Trophoblast cell (in vitro differentiated cells and primary cell): Measurements from ENCODE around the gene ABCC4.

Experiments
- DNase-seq, 2 donors: peaks; one replicate each; pipeline ENCODE4 v3.0.0-alpha.2; 2016
- H2AFZ ChIP-seq: 2 replicates; pipeline ENCODE4 v1.6.1; 2013; ENCODE audit warnings: low read length, moderate library complexity, mild to moderate bottlenecking; ENCODE audit not compliant: insufficient read depth, poor library complexity
- H2AK5ac ChIP-seq: 2 replicates; pipeline ENCODE4 v1.6.1; 2013; ENCODE audit warnings: mild to moderate bottlenecking, low read length
- H2BK120ac ChIP-seq: 2 replicates; pipeline ENCODE4 v1.6.1; 2013; ENCODE audit warnings: low read length, mild to moderate bottlenecking, moderate library complexity; ENCODE audit not compliant: insufficient read depth, poor library complexity
- H2BK12ac ChIP-seq: 2 replicates; pipeline ENCODE4 v1.6.1; 2013; ENCODE audit warnings: mild to moderate bottlenecking, low read length, moderate library complexity
- H2BK5ac ChIP-seq: 2 replicates; pipeline ENCODE4 v1.6.1; 2013; ENCODE audit warnings: low read length, low read depth, moderate library complexity, mild to moderate bottlenecking; ENCODE audit not compliant: poor library complexity
- H3K14ac ChIP-seq: 2 replicates; pipeline ENCODE4 v1.6.1; 2013; ENCODE audit warnings: mild to moderate bottlenecking, low read length
- H3K18ac ChIP-seq: 2 replicates; pipeline ENCODE4 v1.6.1; 2013; ENCODE audit warnings: mild to moderate bottlenecking, low read length
- H3K23ac ChIP-seq: 2 replicates; pipeline ENCODE4 v1.6.1; 2013; ENCODE audit warnings: low read length
- H3K27ac ChIP-seq: 2 replicates; pipeline ENCODE4 v1.5.1; 2013; ENCODE audit warnings: low read depth, mild to moderate bottlenecking, inconsistent platforms, low read length, moderate library complexity
- H3K27me3 ChIP-seq: 2 replicates; pipeline ENCODE4 v1.6.1; 2013; ENCODE audit warnings: inconsistent platforms, mild to moderate bottlenecking, low read length, moderate library complexity; ENCODE audit not compliant: insufficient read depth
- H3K36me3 ChIP-seq, 2 experiments: 1 replicate in 1 of 2; 2 replicates in 1 of 2; pipeline ENCODE4 v1.6.1; 2013; ENCODE audit warnings: low read length in 2 of 2, mild to moderate bottlenecking in 2 of 2, moderate library complexity in 1 of 2; ENCODE audit not compliant: insufficient read depth in 2 of 2, control insufficient read depth in 1 of 2
- H3K4ac ChIP-seq: 2 replicates; pipeline ENCODE4 v1.6.1; 2013; ENCODE audit warnings: low read depth, mild to moderate bottlenecking, low read length, moderate library complexity
- H3K4me1 ChIP-seq, 2 experiments: 1 replicate in 1 of 2; 2 replicates in 1 of 2; pipeline ENCODE4 v1.6.1; 2013; ENCODE audit warnings: low read length in 2 of 2, mild to moderate bottlenecking in 2 of 2, moderate library complexity in 1 of 2; ENCODE audit not compliant: insufficient read depth in 2 of 2, control insufficient read depth in 1 of 2
- H3K4me2 ChIP-seq: 2 replicates; pipeline ENCODE4 v1.6.1; 2013; ENCODE audit warnings: inconsistent platforms, mild to moderate bottlenecking, low read length, moderate library complexity
- H3K4me3 ChIP-seq: 2 replicates; pipeline ENCODE4 v1.5.1; 2013; ENCODE audit warnings: mild to moderate bottlenecking, low read depth, low read length, inconsistent platforms
- H3K79me1 ChIP-seq: one replicate; pipeline ENCODE4 v1.6.1; 2013; ENCODE audit warnings: low read length
- H3K79me2 ChIP-seq: 2 replicates; pipeline ENCODE4 v1.6.1; 2013; ENCODE audit warnings: low read length, mild to moderate bottlenecking; ENCODE audit not compliant: control insufficient read depth, insufficient read depth, poor library complexity
- H3K9ac ChIP-seq: 2 replicates; pipeline ENCODE4 v1.6.1; 2013; ENCODE audit warnings: mild to moderate bottlenecking, low read length
- H3K9me3 ChIP-seq: 2 replicates; pipeline ENCODE4 v1.6.1; 2013; ENCODE audit warnings: low read depth, mild to moderate bottlenecking, control low read depth, inconsistent platforms, low read length; ENCODE audit not compliant: insufficient read depth
- H4K12ac ChIP-seq: 2 replicates; pipeline ENCODE4 v1.6.1; 2013; ENCODE audit warnings: low read depth, mild to moderate bottlenecking, low read length, moderate library complexity
- H4K8ac ChIP-seq: 2 replicates; pipeline ENCODE4 v1.6.1; 2013; ENCODE audit warnings: low read depth, mild to moderate bottlenecking, low read length, moderate library complexity
- H4K91ac ChIP-seq: one replicate; pipeline ENCODE4 v1.6.1; 2013; ENCODE audit warnings: low read depth, mild to moderate bottlenecking, low read length, moderate library complexity
- WGBS: extraction: QIAGEN DNeasy Blood & Tissue Kit; methylation state at CpG from one replicate; pipeline ENCODE4 v1.1.7; 2013; ENCODE audit warnings: missing lambda C conversion rate; ENCODE audit not compliant: insufficient read length, insufficient coverage; ENCODE audit errors: extremely low coverage; 5-methylcytosine and 5-hydroxymethylcytosine counted together

Gene ABCC4

DNA sequence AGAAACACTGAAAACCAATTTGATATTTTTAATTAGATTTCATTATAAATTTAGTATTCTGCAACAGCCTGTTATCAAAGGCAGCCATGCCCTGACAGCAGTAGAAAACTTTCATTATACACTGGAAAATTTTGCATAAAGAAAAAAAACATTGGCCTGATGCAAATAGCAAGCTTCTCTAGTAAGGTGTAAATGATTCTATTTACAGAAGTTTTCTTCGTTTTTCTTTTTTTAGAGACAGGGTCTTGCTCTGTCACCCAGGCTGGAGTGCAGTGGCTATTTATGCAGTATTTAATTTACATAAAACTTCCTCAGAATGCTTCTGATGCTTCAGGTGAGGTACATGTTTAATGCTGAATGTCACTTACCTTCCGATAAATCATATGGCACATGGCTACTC lies 67.0 kb downstream of the ABCC4 start:
- no peaks in the 10 kb centered on the region for H3K79me1 ChIP-seq
- no peak overlapping the region for H3K18ac ChIP-seq
- H3K4me2 ChIP-seq: no peak overlapping the region
- H4K12ac ChIP-seq: no peak overlapping the region
- H3K9me3 ChIP-seq: no peaks in the 10 kb centered on the region
- H4K91ac ChIP-seq: no peak overlapping the region
- no peak overlapping the region for H3K4me3 ChIP-seq
- no peak overlapping the region for H2BK12ac ChIP-seq
- no peak overlapping the region for H2AFZ ChIP-seq
- no peak overlapping the region for H2BK5ac ChIP-seq
- H3K23ac ChIP-seq: no peak overlapping the region
- no peaks in the 10 kb centered on the region for H3K4me1 ChIP-seq
- no peak overlapping the region for H4K8ac ChIP-seq
- no peak for DNase-seq
- no CpG with 5 or more reads among the region's 2 CpGs for WGBS
- no peaks in the 10 kb centered on the region for H3K27me3 ChIP-seq
- no peak overlapping the region for H2AK5ac ChIP-seq
- H3K4ac ChIP-seq: no peak overlapping the region
- no peak overlapping the region for H3K27ac ChIP-seq
- no peaks in the 10 kb centered on the region for H3K79me2 ChIP-seq
- H2BK120ac ChIP-seq: no peak overlapping the region
- H3K36me3 ChIP-seq: no peaks in the 10 kb centered on the region
- no peak overlapping the region for H3K14ac ChIP-seq
- no peak overlapping the region for H3K9ac ChIP-seq

DNA sequence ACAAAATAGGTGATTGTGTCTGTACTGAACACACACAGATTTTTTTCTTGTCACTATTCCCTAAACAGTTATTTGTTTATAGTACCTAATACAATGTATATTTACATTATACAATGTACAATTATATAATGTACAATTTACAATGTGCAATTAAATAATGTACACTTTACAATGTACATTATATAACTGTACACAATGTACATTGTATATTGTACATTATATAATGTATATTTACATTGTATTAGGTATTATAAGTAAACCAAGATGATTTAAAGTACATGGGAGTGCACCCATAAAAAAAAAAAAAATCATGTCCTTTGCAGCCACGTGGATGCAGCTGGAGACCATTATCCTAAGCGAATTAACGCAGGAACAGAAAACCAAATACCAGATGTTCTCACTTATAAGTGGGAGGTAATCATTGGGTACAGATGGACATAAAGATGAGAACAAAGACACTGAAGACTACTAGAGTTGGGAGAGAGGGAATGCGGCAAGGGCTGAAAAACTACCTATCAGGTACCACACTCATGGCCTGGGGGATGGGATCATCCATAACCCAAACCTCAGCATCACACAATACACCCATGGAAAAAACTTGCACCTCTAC lies 68.1 kb downstream of the ABCC4 start:
- H3K4me1 ChIP-seq: no peaks in the 10 kb centered on the region
- no CpG with 5 or more reads among the region's 4 CpGs for WGBS
- no peak overlapping the region for H3K14ac ChIP-seq
- H3K36me3 ChIP-seq: no peaks in the 10 kb centered on the region
- H3K27me3 ChIP-seq: no peaks in the 10 kb centered on the region
- no peak overlapping the region for H2BK5ac ChIP-seq
- H3K4ac ChIP-seq: no peak overlapping the region
- no peak overlapping the region for H4K8ac ChIP-seq
- no peak overlapping the region for H3K18ac ChIP-seq
- no peak overlapping the region for H3K4me2 ChIP-seq
- H3K27ac ChIP-seq: no peak overlapping the region
- no peak overlapping the region for H2AK5ac ChIP-seq
- no peak for DNase-seq
- no peak overlapping the region for H2AFZ ChIP-seq
- no peak overlapping the region for H4K91ac ChIP-seq
- no peak overlapping the region for H3K9ac ChIP-seq
- H3K4me3 ChIP-seq: no peak overlapping the region
- no peak overlapping the region for H2BK120ac ChIP-seq
- no peak overlapping the region for H3K23ac ChIP-seq
- no peak overlapping the region for H2BK12ac ChIP-seq
- no peaks in the 10 kb centered on the region for H3K79me2 ChIP-seq
- no peak overlapping the region for H4K12ac ChIP-seq
- no peaks in the 10 kb centered on the region for H3K9me3 ChIP-seq
- H3K79me1 ChIP-seq: no peaks in the 10 kb centered on the region

DNA sequence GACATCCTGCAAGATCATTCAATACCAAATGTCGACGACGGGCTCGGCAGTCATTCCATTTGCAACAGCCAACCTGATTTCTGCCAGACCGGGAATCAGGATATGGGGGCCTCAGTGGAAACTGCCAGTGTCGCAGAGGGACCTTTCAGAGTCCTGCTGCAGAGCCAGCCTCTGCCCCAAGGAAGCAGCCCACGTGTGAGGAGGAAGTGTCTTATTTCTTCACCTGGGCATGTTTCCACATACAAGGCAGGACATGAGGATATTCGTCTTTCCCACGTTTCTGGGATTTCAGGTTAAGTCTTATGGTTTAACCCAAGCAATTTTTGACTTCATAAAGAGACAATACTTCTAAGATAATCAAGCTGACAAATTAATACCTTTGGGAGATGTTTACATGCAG lies 69.9 kb downstream of the ABCC4 start:
- no peaks in the 10 kb centered on the region for H3K9me3 ChIP-seq
- H3K23ac ChIP-seq: no peak overlapping the region
- no peaks in the 10 kb centered on the region for H3K79me1 ChIP-seq
- no peak overlapping the region for H4K91ac ChIP-seq
- no peaks in the 10 kb centered on the region for H3K27me3 ChIP-seq
- H2AFZ ChIP-seq: no peak overlapping the region
- DNase-seq: no peak
- WGBS: no CpG with 5 or more reads among the region's 9 CpGs
- no peaks in the 10 kb centered on the region for H3K4me1 ChIP-seq
- no peaks in the 10 kb centered on the region for H3K36me3 ChIP-seq
- no peak overlapping the region for H3K4ac ChIP-seq
- H3K14ac ChIP-seq: no peak overlapping the region
- no peak overlapping the region for H2BK5ac ChIP-seq
- H4K8ac ChIP-seq: no peak overlapping the region
- no peak overlapping the region for H3K18ac ChIP-seq
- H2AK5ac ChIP-seq: no peak overlapping the region
- no peak overlapping the region for H4K12ac ChIP-seq
- no peak overlapping the region for H3K27ac ChIP-seq
- no peak overlapping the region for H2BK12ac ChIP-seq
- H3K4me2 ChIP-seq: no peak overlapping the region
- H3K9ac ChIP-seq: no peak overlapping the region
- H3K79me2 ChIP-seq: no peaks in the 10 kb centered on the region
- no peak overlapping the region for H2BK120ac ChIP-seq
- no peak overlapping the region for H3K4me3 ChIP-seq

DNA sequence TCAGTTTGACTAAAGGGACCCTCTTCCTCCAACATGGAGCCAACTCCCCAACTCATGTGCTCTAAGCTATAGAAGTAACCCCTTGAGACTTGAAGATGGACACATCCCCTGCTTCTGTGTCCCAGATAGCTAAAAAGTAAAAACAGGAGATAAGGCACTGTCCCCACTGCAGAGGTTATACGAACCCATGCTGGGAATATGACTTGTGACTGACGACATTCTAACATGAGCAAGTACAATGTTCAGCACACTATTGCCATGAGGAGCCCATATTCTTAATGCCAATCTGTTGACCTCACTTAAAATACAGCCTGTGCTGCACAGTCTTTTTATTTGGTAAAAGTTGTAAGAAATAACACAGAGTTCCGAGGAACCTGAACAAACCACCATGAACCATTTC lies 71.4 kb downstream of the ABCC4 start:
- no peak overlapping the region for H4K91ac ChIP-seq
- H3K4me3 ChIP-seq: no peak overlapping the region
- no peak overlapping the region for H2BK120ac ChIP-seq
- no peak overlapping the region for H3K23ac ChIP-seq
- no peak overlapping the region for H2AFZ ChIP-seq
- no peaks in the 10 kb centered on the region for H3K36me3 ChIP-seq
- H3K4me2 ChIP-seq: no peak overlapping the region
- DNase-seq: no peak
- no peaks in the 10 kb centered on the region for H3K4me1 ChIP-seq
- H4K8ac ChIP-seq: no peak overlapping the region
- no peak overlapping the region for H4K12ac ChIP-seq
- H3K9ac ChIP-seq: no peak overlapping the region
- H2BK12ac ChIP-seq: no peak overlapping the region
- no peak overlapping the region for H2BK5ac ChIP-seq
- H3K27me3 ChIP-seq: no peaks in the 10 kb centered on the region
- H3K9me3 ChIP-seq: no peaks in the 10 kb centered on the region
- H2AK5ac ChIP-seq: no peak overlapping the region
- no peak overlapping the region for H3K4ac ChIP-seq
- no peak overlapping the region for H3K18ac ChIP-seq
- WGBS: no CpG with 5 or more reads among the region's 3 CpGs
- H3K14ac ChIP-seq: no peak overlapping the region
- H3K79me1 ChIP-seq: no peaks in the 10 kb centered on the region
- H3K27ac ChIP-seq: no peak overlapping the region
- H3K79me2 ChIP-seq: no peaks in the 10 kb centered on the region
